HG03060 (cell line): ENCODE data around the gene SREBF2.
"Not testable (repeated sequence)": the region's sequence is repeated elsewhere in the genome, so short reads cannot be mapped to it uniquely, and the experiment has no call there.

Source experiments
- ATAC-seq: cut with Tn5 transposase; IDR thresholded peaks from one replicate; pipeline ENCODE4 v1.9.1; 2021; ENCODE audit warnings: low read depth, moderate number of reproducible peaks; ENCODE audit not compliant: unreplicated experiment

The SREBF2 gene

DNA sequence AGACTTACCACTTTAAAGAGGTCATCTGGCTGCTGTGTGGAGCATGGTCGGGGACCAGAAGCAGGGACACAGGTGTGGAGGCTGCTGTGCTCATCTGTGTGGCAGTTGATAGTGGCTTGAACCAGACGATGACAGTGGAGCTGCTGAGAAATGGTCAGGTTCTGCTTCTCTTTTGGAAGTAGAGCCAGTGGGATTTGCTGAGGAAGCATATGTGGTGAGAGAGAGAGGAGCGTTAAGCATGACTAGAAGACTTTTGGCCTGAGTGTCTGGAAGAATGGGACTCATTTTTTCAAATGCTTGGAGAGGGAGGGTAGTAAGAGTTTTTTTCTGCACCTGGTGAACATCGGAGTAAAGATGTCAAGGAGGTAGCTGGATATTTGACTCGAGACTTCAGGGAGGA is 12.5 kb upstream of the SREBF2 start:
- no peak for ATAC-seq

GRCh38 chr22:41821471-41822316 is 11.2 kb upstream of the SREBF2 start:
- ATAC-seq = no peak

- ATAC-seq = no peak
Measured at GRCh38 chr22:41822317-41823057, 10.4 kb upstream of the SREBF2 start.

GRCh38 chr22:41823797-41824196 is 9.1 kb upstream of the SREBF2 start:
- no peak for ATAC-seq

GRCh38 chr22:41825376-41825775 is 7.5 kb upstream of the SREBF2 start:
- ATAC-seq = no peak

DNA sequence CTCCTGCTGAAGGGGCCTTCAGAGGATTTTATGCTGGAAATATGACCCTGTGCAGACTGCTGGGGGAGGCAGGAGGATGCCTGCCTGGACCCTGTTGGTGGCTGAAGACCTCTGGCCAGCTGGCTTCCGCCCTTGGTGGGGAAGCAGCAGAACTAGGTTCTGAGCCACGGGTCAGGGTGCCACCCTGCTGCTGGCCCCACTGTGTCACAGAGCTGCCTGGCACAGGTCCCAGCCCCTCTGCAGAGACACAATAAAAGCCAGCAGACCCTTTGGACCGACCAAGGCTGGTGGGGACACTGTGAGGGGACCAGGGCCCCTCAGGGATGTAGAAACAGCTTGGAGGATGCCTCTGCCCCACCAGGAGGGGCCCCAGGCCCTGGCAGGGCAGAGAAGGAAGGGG is 6.9 kb upstream of the SREBF2 start:
- no peak for ATAC-seq

DNA sequence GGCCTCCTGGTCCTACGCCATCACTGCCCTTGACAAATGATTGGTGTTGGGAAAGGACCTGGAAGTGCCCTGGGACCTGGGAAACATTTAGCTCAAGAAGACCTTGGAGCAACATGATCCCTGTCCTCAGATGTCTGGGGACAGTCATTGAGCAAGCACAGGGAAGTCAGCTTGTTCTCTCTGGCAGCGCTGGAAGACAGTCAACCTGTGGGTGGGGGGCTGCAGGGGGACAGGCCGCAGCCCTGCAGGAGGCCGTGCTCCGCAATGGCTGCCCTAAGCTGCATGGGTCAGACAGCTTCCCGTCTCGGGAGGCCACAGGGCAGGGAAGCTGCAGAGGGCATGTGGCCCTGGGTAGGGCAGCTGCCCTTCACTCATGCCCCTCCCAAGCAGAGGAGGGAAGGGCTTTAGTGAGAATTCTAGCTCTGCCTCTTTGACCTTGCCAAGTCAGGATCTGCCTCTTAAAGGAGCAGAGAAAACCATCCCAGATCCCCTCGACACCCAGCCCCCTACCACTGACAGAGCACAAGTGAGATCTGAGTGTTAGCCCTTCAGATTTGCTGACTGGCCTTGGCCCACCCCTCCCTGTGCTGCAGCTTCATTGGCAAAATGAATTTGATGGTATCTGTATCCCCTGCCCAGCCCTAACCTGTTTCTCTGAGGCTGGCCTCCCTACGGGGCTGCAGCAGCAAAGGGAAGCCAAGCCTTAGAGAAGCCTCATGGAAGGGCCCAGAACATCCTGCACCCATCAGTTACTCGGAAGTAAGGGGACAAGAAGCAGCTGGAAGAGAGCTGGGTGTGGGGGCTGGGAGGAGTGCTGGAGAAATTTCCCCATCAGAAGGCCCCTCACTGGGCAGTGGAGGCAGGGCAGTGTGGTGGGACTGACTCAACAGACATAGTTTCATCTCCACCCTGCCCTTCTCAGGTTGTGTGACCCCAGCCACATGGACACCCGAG is 6.2 kb upstream of the SREBF2 start:
- ATAC-seq = no peak

GRCh38 chr22:41827671-41828070 is 5.2 kb upstream of the SREBF2 start:
- ATAC-seq = no peak

- no peak for ATAC-seq
Measured at GRCh38 chr22:41828516-41828915, 4.4 kb upstream of the SREBF2 start.

GRCh38 chr22:41830174-41830573 is 2.7 kb upstream of the SREBF2 start:
- ATAC-seq = no peak

DNA sequence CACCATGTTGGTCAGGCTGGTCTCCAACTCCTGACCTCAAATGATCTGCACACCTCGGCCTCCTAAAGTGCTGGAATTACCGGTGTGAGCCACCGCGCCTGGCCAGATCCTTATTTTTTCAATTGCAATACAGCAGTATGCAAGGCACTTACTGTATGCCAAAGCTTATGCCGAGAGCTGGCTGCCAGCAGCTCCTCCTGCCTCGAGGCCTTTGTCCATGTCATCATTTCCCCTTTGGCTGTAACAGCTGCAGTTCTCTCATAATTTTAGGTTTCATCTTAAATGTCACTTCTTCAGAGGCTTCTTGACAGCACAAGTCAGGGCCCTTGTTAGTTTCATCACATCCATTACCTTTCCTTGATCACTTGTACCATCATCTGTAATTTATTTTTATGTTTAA is 1.5 kb upstream of the SREBF2 start:
- no peak for ATAC-seq

DNA sequence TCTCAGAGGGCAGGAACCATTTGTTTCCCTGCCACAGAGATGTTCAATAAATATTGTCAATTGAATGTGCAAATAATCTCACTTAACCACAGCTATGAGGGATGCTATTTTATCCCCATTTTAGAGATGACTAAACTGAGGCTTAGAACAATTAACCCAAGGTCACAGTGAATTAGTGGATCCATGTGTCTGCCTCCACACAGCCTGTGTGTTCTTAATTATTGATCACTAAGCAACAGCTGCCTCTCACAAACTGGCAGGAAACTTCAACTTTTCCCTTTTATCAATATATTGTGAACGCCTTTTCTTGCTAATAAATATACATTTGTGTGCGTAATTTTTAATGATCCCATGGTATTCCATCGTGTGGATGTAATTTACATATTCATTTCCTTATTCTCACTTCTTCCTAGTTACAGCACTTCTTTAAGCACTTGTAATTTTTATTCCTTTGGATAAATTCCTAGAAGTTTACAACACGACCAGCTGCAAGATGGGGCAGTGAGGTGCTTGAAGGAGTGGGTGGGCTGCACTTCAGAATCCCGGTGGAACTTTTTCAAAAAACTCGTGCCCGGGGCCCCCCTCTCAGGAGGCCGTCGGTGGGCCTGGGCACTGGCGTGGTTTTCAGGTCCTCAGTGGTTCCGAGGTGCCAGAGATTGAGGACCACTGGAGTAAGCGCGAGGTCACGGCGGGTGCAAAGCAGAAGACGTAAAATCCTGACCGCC is 915 bp upstream of the SREBF2 start:
- ATAC-seq = no peak

DNA sequence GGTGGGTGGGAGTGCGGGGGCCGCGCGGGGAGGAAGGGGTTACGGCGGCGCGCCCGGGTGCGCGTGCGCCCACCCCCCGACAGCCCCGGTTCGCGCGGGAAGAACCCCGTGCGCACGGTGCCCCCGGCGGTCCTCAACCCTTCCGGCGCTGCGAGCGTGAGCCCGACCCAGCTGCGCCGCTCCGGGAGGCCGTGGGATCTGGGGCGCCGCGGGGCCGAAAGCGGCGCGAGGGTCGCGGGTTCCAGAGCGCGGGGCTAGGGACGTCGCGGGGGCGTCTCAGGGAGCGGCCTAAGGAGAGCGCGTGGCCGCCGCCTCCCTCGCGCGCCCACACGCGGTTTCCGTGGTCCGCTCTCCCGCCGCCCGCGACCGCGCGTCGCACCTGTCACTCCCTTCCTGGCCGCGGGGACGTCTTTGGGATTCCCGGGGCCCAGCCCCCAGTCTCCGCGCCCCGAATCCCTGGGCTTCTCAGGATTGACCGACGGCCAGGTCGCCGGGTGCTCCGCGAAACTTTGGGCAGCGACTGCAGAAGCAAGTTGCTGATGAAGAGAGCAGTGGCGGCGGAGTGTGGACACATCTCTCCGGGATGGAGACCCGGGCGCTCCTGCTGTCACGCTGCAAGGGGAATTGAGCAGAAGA is 582 bp downstream of the SREBF2 start:
- no peak for ATAC-seq

DNA sequence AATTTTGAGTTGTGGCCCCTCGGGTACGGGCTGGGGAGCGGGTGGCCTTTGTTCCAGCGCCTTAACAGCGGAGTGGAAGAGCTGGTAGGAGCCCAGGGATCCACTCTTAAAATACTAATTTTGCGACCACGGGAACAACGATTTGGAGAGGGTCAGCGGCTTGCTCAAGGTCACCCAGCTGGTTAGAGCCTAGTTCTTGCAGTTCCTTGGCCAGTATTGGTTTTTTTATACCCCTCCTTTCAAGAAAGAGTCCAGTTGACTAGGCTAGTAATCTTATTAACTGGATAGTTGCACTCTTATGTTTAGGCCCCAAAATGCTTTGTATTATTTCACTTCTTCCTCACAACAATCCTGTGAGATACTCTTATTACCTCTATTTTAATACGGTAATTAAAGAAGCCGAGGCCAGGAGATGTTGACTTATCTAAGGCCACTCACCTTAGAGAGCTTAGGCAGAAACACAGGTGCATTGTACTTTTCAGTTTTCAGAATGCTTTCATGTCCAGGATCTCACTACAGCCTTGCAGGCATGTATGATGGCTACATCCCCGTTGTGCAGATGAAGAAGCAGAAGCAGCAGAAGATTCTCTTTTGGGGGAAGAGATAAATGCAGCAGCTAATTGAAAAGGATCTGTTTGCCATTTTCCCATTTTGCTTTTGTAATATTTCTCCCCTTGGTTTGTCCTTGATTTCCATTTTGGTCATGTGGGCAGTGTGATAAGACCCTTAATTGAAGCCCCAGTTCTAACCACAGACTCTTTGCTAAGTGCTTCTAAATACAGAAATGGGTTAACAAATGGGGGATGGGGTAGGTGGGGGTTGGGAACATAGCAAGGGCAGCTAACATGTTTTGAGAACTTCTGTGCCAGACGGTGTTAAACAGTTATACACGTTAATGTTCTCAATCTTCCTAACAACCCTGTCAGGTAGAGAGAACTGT is 1.4 kb downstream of the SREBF2 start:
- ATAC-seq = no peak

- not testable (repeated sequence) for ATAC-seq
Measured at GRCh38 chr22:41835462-41835861, 2.6 kb downstream of the SREBF2 start.

GRCh38 chr22:41836551-41836950 is 3.6 kb downstream of the SREBF2 start:
- no peak for ATAC-seq

DNA sequence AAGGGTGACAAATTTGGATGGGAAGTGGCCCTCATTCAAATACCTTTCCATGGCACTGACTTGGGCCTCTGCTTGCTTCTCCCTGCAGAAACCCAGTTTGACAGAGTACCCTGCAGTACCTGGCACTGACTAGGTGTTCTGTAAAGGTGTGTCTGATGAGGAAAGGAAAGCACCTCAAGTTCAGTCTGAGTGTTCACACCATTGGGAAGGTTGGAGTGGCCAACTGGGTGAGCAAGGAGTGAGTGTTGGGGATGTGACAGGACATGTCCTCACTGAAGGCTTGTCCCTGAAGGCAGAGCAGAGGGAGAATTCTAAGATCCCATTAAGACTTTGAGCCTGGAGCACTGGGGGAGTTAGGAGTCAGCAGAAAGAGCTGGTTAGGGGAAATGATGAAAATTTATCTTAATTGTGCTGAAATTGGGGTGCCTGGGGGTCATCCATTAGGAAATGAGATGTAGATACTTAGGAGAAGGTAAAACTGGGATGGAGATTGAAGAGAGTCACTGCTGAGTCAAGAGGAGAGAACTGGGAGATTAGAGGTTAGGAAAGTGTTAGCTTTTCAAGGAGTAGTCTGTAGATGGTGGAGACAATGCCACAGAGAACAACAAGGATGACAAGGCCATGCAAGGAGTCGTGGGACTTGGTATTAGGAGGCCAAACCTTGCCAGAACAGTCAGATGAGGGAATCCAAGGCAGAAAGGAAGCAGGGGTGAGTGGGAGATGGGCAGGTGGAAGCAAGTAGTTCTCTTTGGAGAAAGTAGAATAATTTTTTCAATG is 6.1 kb downstream of the SREBF2 start:
- ATAC-seq = no peak

- ATAC-seq = no peak
Measured at GRCh38 chr22:41840216-41840615, 7.3 kb downstream of the SREBF2 start.
